HCT116 (cell line): ENCODE data around the gene NCR1. TPM values are rescaled to one million over a fixed set of nuclear protein-coding genes. Genes with fewer than 3 reads are reported as not detected.

Source experiments
- ATAC-seq: fragments of 200-7000 bp; cut with Tn5 transposase; 2 replicates; pipeline ENCODE4 v1.9.1; 2020; ENCODE audit warnings: mild to moderate bottlenecking, moderate library complexity
- BruUV-seq: library from RNA; stranded (reverse); fragments of 400-500 nt; replicated peaks from 2 replicates; lab custom pipeline; 2021; lab: Mats Ljungman, UMichigan
- CTCF ChIA-PET: fragments of 300-600 bp; sonication (Branson Sonifier 250); formaldehyde crosslinking; loops from one replicate; lab custom pipeline; 2021; ENCODE audit warnings: antibody characterized with exemption; lab: Charles Lee
- POLR2A ChIA-PET: fragments of 300-600, 350-600 bp; sonication (Branson Sonifier 250); formaldehyde crosslinking; loops from one replicate; lab custom pipeline; 2021; ENCODE audit warnings: antibody characterized with exemption; lab: Charles Lee
- RAD21 ChIA-PET, 2 experiments: fragments of 300-600 bp; sonication (Branson Sonifier 250); formaldehyde crosslinking; loops; one replicate each; lab custom pipeline; 2023; ENCODE audit warnings: low total read pairs in 2 of 2; ENCODE audit not compliant: uncharacterized antibody in 2 of 2, unreplicated experiment in 2 of 2, low non-redundant PET in 1 of 2; lab: Charles Lee
- DNase-seq: peaks from one replicate; pipeline ENCODE4 v3.0.0-alpha.2; 2010; ENCODE audit warnings: low read depth, low spot score
- H2AFZ ChIP-seq: fragments of 200-600 bp; shearing (Covaris generic), sonication (generic); 2 replicates; pipeline ENCODE4 v1.6.1; 2017; ENCODE audit warnings: low read depth, mixed run types, mixed read lengths, antibody characterized with exemption, low read length; ENCODE audit not compliant: poor library complexity, severe bottlenecking
- H3K27ac ChIP-seq: 2 replicates; pipeline ENCODE4 v1.5.1; 2012; ENCODE audit warnings: low read depth, low read length
- H3K27me3 ChIP-seq: fragments of 200-600 bp; sonication (generic); 2 replicates; pipeline ENCODE4 v1.6.1; 2016; ENCODE audit warnings: mixed run types, low read length, mixed read lengths; ENCODE audit not compliant: insufficient read depth
- H3K36me3 ChIP-seq, 2 experiments: fragments of 200-500 bp in 1 of 2; fragments of 200-600 bp in 1 of 2; sonication (Bioruptor generic) in 1 of 2; sonication (generic) in 1 of 2; 2 replicates each; pipeline versions ENCODE4 v1.5.1 to v1.6.1; 2014 to 2016; ENCODE audit warnings: low read length in 2 of 2, inconsistent platforms in 1 of 2, mixed read lengths in 1 of 2, mixed run types in 1 of 2; ENCODE audit not compliant: insufficient read depth in 2 of 2, control insufficient read depth in 1 of 2
- H3K4me1 ChIP-seq, 2 experiments: fragments of 200-600 bp in 1 of 2; sonication (generic) in 1 of 2; 2 replicates each; pipeline versions ENCODE4 v1.5.1 to v1.6.1; 2012 to 2017; ENCODE audit warnings: low read length in 2 of 2, inconsistent platforms in 1 of 2, mild to moderate bottlenecking in 1 of 2, mixed read lengths in 1 of 2, mixed run types in 1 of 2, moderate library complexity in 1 of 2; ENCODE audit not compliant: insufficient read depth in 2 of 2, control insufficient read depth in 1 of 2
- H3K4me2 ChIP-seq: fragments of 200-600 bp; sonication (generic); 2 replicates; pipeline ENCODE4 v1.6.1; 2017; ENCODE audit warnings: mixed run types, low read length, mixed read lengths
- H3K4me3 ChIP-seq, 2 experiments: fragments of 200-600 bp in 1 of 2; sonication (generic) in 1 of 2; replicated peaks in 1 of 2; 2 replicates each; pipeline ENCODE4 v1.5.1; 2011 to 2016; ENCODE audit warnings: low read length in 2 of 2, control low read depth in 1 of 2, low read depth in 1 of 2, mild to moderate bottlenecking in 1 of 2, mixed read lengths in 1 of 2, mixed run types in 1 of 2
- H3K79me2 ChIP-seq: fragments of 200-600 bp; sonication (generic); 2 replicates; pipeline ENCODE4 v1.6.1; 2017; ENCODE audit warnings: mild to moderate bottlenecking, mixed run types, low read length, moderate library complexity, mixed read lengths; ENCODE audit not compliant: insufficient read depth
- H3K9ac ChIP-seq: fragments of 200-600 bp; sonication (generic); 2 replicates; pipeline ENCODE4 v1.6.1; 2016; ENCODE audit warnings: low read length, mixed read lengths
- H3K9me2 ChIP-seq: fragments of 200-600 bp; sonication (generic), shearing (Covaris generic); 2 replicates; pipeline ENCODE4 v1.6.1; 2017; ENCODE audit warnings: mixed run types, mild to moderate bottlenecking, moderate library complexity; ENCODE audit not compliant: insufficient read depth
- H3K9me3 ChIP-seq, 2 experiments: fragments of 200-500 bp in 1 of 2; fragments of 200-600 bp in 1 of 2; sonication (Bioruptor generic) in 1 of 2; sonication (generic) in 1 of 2; 2 replicates each; pipeline ENCODE4 v1.6.1; 2014 to 2017; ENCODE audit warnings: low read length in 2 of 2, mixed read lengths in 2 of 2, inconsistent platforms in 1 of 2, low read depth in 1 of 2, mild to moderate bottlenecking in 1 of 2, mixed run types in 1 of 2, moderate library complexity in 1 of 2; ENCODE audit not compliant: control insufficient read depth in 1 of 2, insufficient read depth in 1 of 2
- H4K20me1 ChIP-seq: fragments of 200-600 bp; sonication (generic), shearing (Covaris generic); 2 replicates; pipeline ENCODE4 v1.6.1; 2017; ENCODE audit warnings: mixed run types, mild to moderate bottlenecking, moderate library complexity; ENCODE audit not compliant: insufficient read depth
- CEBPB ChIP-seq: IDR thresholded peaks from 2 replicates; pipeline ENCODE4 v1.6.1; 2012; ENCODE audit warnings: low read depth
- CTCF ChIP-seq, 3 experiments: fragments of 200-600 bp in 1 of 3; sonication (generic) in 1 of 3; IDR thresholded peaks in 2 of 3; conservative IDR thresholded peaks in 1 of 3; 2 replicates each; pipeline ENCODE4 v1.5.1; 2012 to 2017; ENCODE audit warnings: low read depth in 2 of 3, low read length in 2 of 3, antibody characterized with exemption in 1 of 3, borderline replicate concordance in 1 of 3, control low read depth in 1 of 3, mild to moderate bottlenecking in 1 of 3, mixed read lengths in 1 of 3, mixed run types in 1 of 3, moderate library complexity in 1 of 3; ENCODE audit not compliant: insufficient read depth in 1 of 3
- EGR1 ChIP-seq: IDR thresholded peaks from 2 replicates; pipeline ENCODE4 v1.6.1; 2012; ENCODE audit warnings: low read depth
- ELF1 ChIP-seq: IDR thresholded peaks from 2 replicates; pipeline ENCODE4 v1.6.1; 2012; ENCODE audit warnings: low read depth, borderline replicate concordance
- EZH2phosphoT487 ChIP-seq: fragments of 200-600 bp; IDR thresholded peaks from 2 replicates; pipeline ENCODE4 v1.6.1; 2018; ENCODE audit warnings: antibody characterized with exemption, borderline replicate concordance
- JUND ChIP-seq: IDR thresholded peaks from 2 replicates; pipeline ENCODE4 v1.6.1; 2012
- REST ChIP-seq: IDR thresholded peaks from 2 replicates; pipeline ENCODE4 v1.6.1; 2012; ENCODE audit warnings: low read depth
- SP1 ChIP-seq: IDR thresholded peaks from 2 replicates; pipeline ENCODE4 v1.6.1; 2012; ENCODE audit warnings: low read depth
- SRF ChIP-seq: IDR thresholded peaks from 2 replicates; pipeline ENCODE4 v1.6.1; 2012; ENCODE audit warnings: low read depth
- intact Hi-C: fragments of 100-400 bp; cut with micrococcal nuclease; formaldehyde crosslinking; loops from 2 replicates; pipeline ENCODE4 v1.10.0; 2022
- total RNA-seq: library from RNA; stranded (reverse); gene quantifications from one replicate; pipeline ENCODE4 v1.2.1, GENCODE V29; 2021; ENCODE audit not compliant: unreplicated experiment

The NCR1 gene
- total RNA-seq, 1 experiment from 2014 or later = not detected

- TF ChIP-seq CTCF (IDR thresholded peaks at IDR 0.05 in 2 of 3, conservative IDR thresholded peaks at IDR 0.05 in 1 of 3; ENCODE audit: borderline replicate concordance in 1 of 3, insufficient read depth in 1 of 3, low read depth in 2 of 3, low read length in 2 of 3) = no peak
Measured at GRCh38 chr19:54888239-54888638, 17.7 kb upstream of the NCR1 start (continued).

- RAD21 ChIA-PET = no interaction called here
- Histone ChIP-seq H2AFZ (no peak overlapping the region), H3K4me1 (peaks cover 4 to 8% of the 10 kb centered on the region in 2 experiments; a peak in 3 of 4 replicates), H3K9me3 (no peaks in the 10 kb centered on the region), H3K36me3 (no peaks in the 10 kb centered on the region)
- CTCF ChIA-PET = no interaction called here
- DNase-seq (no peak), ATAC-seq (no peak)
- TF ChIP-seq CEBPB = no peak
- TF ChIP-seq, all 23 proteins: peak for 0
- no peak overlapping the region for H3K9ac ChIP-seq
- H3K79me2 ChIP-seq = no peaks in the 10 kb centered on the region
- intact Hi-C loops = no loop called here
- no peak overlapping the region for H3K4me2 ChIP-seq
- no peaks in the 10 kb centered on the region for H3K27me3 ChIP-seq
- H3K4me3 ChIP-seq = no peak overlapping the region
- POLR2A ChIA-PET = no interaction called here
- no peaks in the 10 kb centered on the region for H4K20me1 ChIP-seq
- H3K9me2 ChIP-seq = no peaks in the 10 kb centered on the region
- no peak overlapping the region for H3K27ac ChIP-seq
- no TSS peak for BruUV-seq
Measured at GRCh38 chr19:54889566-54889965, 16.4 kb upstream of the NCR1 start.

GRCh38 chr19:54893406-54893805, 12.5 kb upstream of the NCR1 start:
- H3K9me2 ChIP-seq = no peaks in the 10 kb centered on the region
- CTCF ChIA-PET = interaction anchor here (0.7 to 1.1 kb wide), 2 partner anchors 12 to 520 kb away, joined by 3 read pairs; no protein-coding TSS in a partner anchor
- no peaks in the 10 kb centered on the region for H3K27me3 ChIP-seq
- RAD21 ChIA-PET = no interaction called here
- POLR2A ChIA-PET = no interaction called here
- no peak overlapping the region for H3K9ac ChIP-seq
- TF ChIP-seq JUND (no peak), EGR1 (no peak), ELF1 (no peak), EZH2phosphoT487 (no peak), REST (no peak), SRF (no peak), CEBPB (no peak), SP1 (no peak)
- H3K4me3 ChIP-seq = no peak overlapping the region
- BruUV-seq = no TSS peak
- DNase-seq = no peak
- intact Hi-C loops = no loop called here
- no peaks in the 10 kb centered on the region for H4K20me1 ChIP-seq
- peak; percentile 44; the same call in 1 of the 2 replicates for ATAC-seq
- no peak overlapping the region for H3K27ac ChIP-seq
- H3K79me2 ChIP-seq = no peaks in the 10 kb centered on the region
- no peaks in the 10 kb centered on the region for H3K9me3 ChIP-seq
- H3K4me2 ChIP-seq = peak overlapping the region; percentile 39
- no peaks in the 10 kb centered on the region for H3K36me3 ChIP-seq
- no peak overlapping the region for H2AFZ ChIP-seq
- H3K4me1 ChIP-seq = peaks cover 4 to 8% of the 10 kb centered on the region in 2 experiments; a peak in 3 of 4 replicates
